G401 (cell line): ENCODE data around the gene COL23A1. TPM values are rescaled to one million over a fixed set of nuclear protein-coding genes. Genes with fewer than 3 reads are reported as not detected.
A peak's percentile ranks its signal among the peaks of the same experiment; 100 is the strongest.

ENCODE experiments used
- DNase-seq: peaks from one replicate; pipeline ENCODE4 v3.0.0-alpha.2; 2015; ENCODE audit warnings: low spot score
- in situ Hi-C: cut with HindIII; loops from 2 replicates; pipeline ENCODE4 v1.10.0; 2016; ENCODE audit warnings: low sequenced_read_pairs, mixed read lengths
- total RNA-seq: library from RNA; depleted of rRNA; stranded (reverse); fragments of >200 nt; shearing (Covaris generic); gene quantifications from 2 replicates; pipeline ENCODE4 v1.2.3, GENCODE V29; 2014

The COL23A1 gene
- total RNA-seq, 1 experiment from 2014 or later: not detected

DNA sequence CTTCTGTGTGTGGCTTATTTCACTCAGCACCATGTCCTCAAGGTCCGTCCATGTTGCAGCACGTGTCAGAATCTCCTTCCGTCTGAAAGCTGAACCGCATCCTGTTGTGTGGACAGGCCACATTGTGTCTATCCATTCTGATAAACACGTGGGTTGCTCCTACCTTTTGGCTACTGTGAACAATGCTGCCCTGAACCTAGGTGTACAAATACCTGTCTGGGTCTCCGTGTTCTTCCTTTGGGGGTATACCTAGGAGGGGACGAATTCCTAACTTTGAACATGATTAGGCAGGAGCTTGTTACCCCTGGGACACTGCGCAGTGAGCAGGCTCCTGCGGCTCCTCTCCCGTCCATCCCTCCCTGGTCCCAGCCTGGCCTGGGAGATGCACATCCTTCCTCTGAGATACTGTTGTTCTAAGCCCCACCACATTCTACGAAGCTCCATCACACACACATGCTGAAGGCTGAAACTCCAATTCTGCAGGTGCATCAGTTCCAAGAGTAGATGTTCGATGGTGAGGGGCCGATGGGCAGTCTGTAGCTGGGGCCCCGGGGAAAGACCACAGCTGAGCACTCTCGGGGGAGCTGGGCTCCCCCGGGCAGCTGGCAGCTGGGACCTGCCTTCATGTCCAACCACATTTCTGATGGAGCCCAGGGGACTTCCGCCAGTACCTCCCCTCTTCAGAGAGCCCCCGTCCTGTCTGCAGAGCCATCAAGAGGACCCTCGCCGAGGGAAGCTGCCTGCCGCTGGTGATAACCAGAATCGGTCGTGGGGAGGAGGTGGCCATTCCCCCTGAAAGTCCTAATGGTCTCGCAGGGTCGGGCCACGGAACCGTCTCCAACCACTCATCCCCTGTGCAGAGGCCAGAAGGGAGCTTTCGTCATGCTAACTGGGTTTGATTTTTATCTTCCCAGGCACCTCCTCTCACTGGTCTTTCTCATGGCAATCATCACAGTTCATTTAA is 120.9 kb downstream of the COL23A1 start:
- DNase-seq: no peak
- in situ Hi-C loops: no loop called here

DNA sequence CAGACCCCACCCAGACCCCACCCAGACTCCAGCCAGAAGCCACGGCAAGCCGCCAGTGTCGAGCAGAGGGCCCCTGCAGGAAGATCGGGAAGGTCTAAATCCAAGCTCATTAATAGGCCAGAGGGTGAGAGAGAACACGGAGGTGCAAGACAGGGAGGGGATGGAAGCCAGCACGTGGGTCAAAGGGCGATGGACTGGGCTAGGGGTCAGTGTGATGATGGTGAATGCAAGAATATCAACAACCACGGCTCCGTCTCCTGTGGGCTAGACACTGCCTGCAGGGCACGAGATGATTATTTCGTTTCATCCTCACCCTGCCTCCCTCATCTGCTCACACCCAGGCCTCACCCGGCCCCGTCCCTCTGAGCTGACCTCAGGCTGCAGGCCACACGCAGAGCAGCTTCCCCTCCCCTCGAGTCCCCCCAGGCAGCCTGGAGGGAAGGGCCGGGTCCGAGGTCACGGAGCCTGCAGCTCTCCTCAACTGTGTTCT is 122.0 kb downstream of the COL23A1 start:
- in situ Hi-C loops: no loop called here
- no peak for DNase-seq

DNA sequence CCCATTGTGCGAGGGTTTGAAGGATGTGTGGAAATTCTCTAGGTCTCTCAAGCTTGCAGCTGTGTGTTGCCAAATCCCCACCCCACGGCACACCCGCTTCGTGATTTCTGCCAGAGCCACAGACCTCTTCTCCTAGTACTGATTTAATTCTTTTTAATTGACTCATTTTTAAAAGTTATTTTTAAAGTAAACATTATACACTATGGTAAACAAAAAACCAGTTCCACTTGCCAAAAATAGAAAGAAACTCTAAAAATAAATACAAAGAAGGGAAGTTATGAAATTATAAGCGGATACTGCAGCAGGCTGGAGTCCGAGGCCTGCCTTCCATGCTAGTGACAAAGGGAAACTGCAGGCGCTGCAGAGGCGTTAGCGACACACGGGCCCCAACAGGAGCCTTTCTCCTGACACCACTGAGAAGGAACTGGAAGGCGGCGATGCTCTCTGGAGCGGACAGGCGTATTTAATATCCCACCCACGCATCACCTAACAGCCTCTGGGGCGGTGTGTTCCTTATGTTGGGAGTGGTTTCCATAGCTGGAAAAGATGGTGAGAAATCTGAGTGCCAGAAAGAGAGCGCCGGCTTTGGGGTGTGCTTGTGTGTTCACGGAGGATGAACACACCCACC is 122.5 kb downstream of the COL23A1 start:
- peak; percentile 45 for DNase-seq
- in situ Hi-C loops: no loop called here

DNA sequence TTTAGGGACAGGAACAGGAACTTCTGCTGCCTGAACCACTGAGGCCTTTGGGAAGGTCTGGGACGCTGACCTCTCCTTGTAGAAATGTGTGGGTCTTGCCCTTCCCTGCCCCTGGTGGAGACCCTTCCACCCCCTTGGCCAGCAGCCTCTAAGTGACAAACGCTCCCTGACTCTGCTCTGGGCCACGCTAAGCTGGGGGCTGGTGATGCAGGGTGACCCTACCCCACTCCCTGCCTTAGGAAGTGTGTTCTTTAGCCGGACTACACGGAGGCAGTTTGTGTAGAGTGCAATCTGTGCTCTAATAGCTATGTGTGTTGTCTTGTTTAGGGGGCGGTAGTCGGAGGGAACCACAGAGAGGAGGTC is 123.0 kb downstream of the COL23A1 start:
- in situ Hi-C loops: no loop called here
- no peak for DNase-seq

DNA sequence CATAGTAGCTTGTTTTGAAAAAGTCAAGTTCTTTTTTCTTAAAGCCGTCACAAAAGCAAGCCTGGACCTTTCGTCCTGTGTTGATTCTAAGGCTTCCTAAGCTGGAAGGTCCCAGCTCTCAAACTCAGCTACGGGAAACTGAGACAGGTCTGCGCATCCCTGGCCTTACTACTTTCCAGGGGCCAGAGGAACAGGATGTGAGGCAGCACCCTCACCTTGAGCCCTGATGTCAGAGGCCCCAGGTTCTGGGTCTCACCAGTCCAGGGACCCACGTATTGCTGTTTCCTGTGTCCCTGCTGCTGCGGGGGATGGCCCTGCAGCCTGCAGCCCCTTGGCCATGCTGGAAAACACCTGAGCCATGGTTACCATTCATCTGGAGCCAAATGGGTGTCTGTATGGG is 123.9 kb downstream of the COL23A1 start:
- in situ Hi-C loops: no loop called here
- DNase-seq: no peak

DNA sequence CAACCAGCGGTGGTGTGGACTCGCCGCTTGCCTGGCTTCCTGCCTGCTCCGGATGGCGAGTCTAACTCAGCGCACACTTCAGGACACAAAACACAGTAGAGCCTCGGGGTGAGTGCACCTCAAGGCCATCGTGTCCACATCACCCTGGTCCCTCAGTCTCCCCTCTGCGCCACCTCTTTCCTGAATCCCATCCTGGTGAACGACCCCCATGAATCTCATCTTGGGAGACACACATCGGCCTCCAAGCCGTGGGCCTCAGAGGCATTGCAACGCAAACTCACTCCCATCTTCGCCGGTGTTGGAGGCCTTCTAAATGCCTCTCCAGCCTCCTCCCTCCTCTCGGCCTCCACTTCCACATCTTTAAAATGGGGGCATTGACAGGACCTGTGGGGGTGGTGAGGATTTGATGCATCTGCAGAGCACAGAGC is 124.3 kb downstream of the COL23A1 start:
- in situ Hi-C loops: no loop called here
- DNase-seq: no peak

DNA sequence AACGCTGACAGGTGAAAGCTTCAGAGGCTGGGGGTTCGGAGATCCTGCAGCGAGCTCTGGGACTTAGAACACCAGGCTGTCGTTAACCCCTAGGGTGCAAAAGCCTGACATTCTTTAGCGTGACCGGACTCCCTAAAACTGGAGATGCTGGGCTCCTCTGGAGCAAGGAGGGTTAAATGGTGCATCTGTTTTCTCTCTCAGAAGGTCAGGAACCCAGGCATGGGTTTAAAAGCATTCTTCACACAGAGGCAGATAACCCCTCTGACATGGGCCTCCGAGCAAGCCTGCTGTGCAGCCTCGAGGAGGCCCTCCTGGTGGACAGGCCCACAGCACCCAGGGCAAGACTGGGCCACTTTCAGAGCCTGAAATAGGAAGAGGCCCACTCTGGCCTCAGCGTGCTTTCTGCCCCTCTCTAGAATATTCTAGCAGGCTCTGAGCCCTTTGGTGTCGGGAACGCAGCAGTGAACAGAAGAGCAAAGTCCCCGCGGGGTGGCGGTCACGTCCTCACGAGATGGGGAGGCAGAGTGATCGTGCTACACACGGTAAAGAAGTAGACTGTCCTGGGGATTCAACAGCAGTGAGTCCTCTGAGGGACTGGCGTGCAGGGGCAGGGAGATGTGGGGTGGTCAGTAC is 124.8 kb downstream of the COL23A1 start:
- in situ Hi-C loops: no loop called here
- no peak for DNase-seq

DNA sequence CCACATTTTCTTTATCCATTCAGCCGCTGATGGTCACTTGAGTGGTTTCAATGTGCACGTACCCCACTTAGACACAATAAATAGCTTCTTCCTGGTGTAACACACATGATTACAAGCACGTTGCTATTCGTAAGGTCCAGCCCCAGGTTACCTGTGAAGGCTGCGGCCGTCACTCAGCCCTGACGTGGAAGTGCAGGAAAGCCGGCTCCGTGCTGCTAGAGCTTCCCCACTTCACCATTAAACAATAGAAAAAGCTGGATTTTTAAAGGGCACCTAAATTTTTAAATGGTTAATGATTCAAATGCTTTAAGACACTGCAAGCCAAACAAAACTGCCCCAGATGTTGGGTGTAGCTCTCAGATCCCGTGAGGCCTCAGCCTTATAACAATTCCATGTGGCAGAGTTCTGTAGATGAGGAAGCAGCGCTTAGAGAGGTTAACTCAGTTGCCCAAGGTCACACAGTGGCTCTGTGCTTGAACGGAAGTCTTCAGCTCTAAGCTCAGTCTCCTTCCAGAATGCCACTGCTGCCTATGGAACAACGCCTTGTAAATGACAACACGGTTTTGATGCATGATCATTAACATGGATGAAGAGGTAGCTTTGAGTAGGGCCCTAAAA is 125.7 kb downstream of the COL23A1 start:
- in situ Hi-C loops: no loop called here
- no peak for DNase-seq

DNA sequence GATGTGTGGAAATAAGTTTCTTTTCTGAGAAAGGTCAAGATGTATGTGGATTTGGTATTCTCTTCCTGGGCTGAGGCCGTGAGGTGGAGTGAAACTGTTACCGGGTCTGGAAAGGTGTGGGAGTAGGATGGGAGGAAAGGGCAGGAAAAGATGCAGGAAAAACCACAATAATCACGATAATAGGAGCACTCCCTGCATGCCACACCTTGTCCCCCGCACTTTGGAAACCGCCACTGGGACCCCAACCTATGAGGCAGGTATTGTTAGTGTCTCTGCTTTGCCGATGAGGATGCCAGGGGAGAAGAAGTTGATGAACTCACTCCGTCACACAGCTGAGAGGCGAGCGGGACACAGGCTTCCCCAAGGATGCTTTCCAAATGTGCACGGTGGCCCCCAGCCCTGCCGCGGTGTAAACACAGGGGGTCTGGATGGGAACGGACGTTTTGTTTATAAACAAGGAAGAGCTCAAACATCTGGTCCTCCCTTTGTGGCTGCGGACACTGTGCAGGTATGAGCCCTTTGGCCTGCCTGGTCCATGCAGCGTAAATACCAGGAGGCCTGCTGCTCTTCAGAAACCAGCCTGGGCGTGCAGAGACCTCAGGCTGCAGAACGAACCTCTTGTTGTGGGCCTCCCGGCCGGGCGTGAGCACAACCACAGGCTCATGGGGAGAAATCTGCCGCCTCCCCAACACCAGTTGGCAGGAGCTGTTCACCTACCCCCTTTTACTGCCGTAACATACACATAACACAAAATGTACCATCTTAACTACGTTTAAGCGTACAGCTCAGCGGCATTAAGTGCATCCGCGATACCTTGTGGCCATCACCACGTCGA is 126.7 kb downstream of the COL23A1 start:
- in situ Hi-C loops: no loop called here
- DNase-seq: no peak

DNA sequence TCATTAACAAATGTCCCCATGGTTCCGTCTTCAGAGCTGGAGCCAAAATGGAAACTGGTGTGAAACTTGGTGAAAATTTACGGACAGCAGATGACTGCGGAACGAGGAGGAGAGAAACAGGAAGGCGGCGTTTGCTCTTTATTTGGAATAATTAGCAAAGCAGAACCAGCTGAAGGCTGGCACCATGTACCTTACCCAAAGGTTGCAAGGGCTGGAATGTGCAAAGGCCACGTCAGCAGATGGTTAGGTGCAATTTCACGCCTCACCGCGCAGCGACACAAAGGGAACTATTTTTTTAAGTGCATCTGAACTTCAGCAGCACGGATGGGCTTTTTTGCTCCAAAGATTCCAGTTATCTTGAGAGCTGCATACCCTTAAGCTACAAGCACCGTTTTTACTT is 127.4 kb downstream of the COL23A1 start:
- DNase-seq: no peak
- in situ Hi-C loops: no loop called here

DNA sequence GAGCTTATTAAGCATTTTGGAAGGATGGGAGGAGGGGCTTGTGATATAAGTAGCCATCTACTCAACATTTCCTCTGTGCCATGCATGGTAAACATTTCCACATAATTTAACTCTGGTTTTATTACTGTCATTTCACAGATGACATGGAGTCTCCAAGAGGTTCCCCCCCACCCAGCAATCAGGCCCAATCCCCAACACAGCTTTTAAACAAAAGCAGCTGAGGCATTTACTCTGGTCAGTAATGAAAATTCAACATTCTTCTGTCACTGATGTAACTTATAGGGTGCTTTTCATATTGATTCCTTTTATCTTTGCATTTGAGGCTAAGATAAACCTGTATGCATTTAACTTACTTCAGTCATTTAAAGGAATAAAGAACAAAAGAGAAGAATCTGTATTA is 128.1 kb downstream of the COL23A1 start:
- DNase-seq: no peak
- in situ Hi-C loops: no loop called here

DNA sequence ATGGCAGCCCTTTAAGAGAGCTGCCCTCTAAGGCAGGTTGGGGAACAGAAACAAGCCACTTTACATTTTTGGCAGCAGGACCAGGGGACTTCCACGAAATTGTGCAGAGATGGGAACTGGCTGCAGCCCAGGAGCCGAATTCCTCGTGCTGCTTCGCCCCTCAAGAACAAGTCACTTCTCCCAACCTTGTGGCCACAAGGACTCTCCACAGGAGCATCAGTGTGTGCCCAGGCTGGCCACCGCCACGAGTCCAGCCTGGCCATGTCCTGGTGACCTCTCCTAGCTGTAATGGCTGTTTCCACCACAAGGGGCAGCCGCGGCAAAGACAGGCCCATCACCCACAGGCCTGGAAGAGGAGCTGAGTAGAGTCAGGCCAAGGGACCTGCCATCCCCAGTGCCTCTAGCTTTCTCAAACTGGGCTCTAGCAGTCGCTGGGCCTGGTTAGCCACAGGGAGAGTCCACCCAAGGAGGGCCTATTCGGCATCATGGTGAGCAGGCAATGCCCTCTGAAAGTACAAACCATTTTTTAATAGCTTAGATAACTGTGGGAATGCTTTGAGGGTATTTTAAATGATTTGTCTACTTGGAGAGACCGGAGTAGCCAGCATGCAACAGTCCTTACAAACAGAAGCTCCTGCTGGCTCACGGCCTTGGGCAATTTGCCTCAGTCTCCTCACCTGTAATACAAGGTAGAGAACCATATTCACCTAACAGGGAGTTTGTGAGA is 129.0 kb downstream of the COL23A1 start:
- in situ Hi-C loops: no loop called here
- DNase-seq: peak; percentile 88

DNA sequence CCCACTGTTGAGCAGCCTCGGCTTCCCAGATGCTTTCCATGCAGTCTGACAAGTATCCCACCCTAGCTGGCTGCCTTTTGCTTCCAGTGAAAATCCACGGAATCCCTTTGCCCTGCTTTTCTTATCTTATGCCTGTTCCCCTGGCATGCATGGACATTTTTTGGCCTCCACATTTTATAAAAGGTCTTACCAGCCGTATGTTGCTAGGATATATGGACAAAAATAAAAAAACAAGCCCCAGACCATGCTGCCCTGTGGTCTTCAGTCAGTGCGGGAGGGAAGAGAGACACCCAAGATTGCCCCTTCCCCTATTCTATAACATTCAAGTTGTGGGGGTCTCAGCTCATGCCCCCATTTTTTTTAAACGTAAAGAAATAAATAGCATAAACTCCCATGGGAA is 129.6 kb downstream of the COL23A1 start:
- in situ Hi-C loops: no loop called here
- no peak for DNase-seq

DNA sequence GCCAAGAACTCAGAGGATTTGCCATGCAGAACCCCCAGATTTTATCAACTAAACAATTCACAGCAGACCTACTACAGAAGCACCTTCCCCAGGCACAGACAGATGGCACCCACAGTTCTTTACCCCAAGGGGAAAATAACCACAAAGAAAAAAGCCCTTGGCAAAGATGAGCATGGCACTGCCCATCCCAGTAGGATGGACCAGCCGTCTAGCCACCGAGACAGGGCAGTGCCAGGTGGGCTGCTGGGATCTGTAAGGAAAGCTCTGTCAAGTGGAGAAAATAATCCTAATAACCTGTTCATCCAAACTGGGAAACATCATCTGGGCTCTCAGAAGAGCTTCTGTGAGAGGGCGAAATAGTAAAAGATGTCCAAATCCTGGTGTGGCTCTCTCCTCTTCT is 130.0 kb downstream of the COL23A1 start:
- peak; percentile 19 for DNase-seq
- in situ Hi-C loops: no loop called here

DNA sequence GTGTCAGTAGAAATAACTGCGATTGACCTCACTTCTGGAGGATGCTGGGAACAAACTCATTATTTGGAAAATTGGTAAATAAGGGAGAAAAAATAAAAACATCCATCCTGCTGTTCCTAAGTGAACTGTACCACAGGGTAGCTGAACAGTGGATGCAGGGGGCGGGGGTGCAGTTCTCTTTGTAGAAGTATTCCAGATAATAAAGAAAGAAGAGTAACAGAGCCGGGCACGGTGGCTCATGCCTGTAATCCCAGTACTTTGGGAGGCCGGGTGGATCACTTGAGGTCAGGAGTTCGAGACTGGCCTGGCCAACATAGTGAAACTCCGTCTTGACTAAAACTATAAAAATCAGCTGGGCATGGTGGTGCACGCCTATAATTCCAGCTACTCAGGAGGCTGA is 132.1 kb downstream of the COL23A1 start:
- no peak for DNase-seq
- in situ Hi-C loops: no loop called here

DNA sequence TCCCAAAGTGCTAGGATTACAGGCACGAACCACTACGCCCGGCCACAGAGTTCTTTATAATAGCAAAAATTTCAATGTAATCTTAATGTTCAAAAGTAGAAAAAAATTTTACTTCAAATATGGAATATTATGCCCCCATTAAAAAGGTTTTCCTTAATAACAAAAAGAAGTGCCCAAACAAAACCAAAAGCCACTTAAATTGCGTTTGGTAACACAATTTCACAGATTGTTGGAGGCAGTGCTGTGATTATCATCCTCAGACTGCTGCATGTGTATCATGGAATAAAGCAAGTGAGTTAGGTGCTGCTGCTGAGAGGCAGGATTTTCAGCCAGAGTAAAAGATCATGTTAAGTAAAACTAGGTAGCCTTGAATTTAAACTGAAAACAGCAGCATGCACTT is 132.7 kb downstream of the COL23A1 start:
- no peak for DNase-seq
- in situ Hi-C loops: no loop called here

DNA sequence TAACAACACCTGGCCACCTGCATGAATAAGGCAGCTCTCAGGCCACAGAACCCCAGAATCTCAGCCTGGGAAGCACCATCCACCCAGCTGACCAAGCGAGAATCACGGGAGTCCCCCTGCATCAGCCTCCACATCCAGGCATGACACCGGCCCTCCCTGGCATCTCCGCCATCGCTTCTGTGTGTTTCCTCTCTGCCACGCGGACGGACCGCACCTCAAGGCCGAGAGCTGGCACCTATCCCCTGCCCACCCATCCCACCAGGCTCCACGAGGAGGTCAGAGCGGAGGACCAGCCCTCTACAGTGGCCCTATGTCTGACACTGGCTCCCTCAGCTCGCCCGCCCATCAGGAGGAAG is 134.7 kb downstream of the COL23A1 start:
- no peak for DNase-seq
- in situ Hi-C loops: no loop called here

DNA sequence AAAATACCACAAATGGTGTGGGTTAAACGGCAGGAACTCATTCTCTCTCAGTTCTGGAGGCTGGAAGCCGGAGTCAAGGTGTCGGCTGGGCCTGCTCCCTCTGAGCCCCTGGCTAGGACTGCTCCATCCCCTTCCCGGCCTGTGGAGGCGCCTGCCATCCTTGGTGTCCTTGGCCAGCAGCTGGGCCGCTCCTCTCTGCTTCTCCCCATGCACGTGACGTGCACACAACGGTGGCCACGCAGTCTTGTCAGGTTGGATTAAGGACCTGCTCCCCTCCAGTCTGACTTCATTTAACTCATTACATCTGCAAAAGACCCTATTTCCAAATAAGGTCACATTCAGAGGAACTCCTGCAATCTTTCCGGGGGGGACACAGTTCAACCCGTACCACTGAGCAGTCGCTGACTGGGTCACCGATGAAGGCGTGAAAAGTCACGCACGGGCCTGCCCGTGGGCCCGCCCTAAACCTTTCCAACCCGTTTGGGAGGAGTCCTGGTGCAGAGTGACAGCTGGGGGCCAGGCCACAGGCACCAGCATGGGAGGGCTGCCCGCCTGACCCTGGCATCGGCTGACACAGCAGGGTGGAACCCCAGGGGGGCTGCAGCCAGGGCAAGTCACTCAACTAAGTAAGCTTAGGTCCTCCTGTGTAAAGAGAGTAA is 135.2 kb downstream of the COL23A1 start:
- no peak for DNase-seq
- in situ Hi-C loops: no loop called here
